K562 (cell line): ENCODE data around the gene MYBPH. TPM values are rescaled to one million over a fixed set of nuclear protein-coding genes. Genes with fewer than 3 reads are reported as not detected.

Source experiments
- ATAC-seq: fragments of 200-7000 bp; cut with Tn5 transposase; 3 replicates; pipeline ENCODE4 v1.9.1; 2020; ENCODE audit warnings: moderate library complexity
- BruUV-seq: library from RNA; stranded (reverse); fragments of 400-500 nt; replicated peaks from 2 replicates; lab custom pipeline; 2021; lab: Mats Ljungman, UMichigan
- CTCF ChIA-PET: fragments of 300-600 bp; formaldehyde crosslinking; extraction: SDS; loops from one replicate; lab custom pipeline; 2021; ENCODE audit warnings: low intra/inter-chr PET ratio; lab: Yijun Ruan, JAX
- POLR2A ChIA-PET: fragments of 300-600, 350-650 bp; sonication (Branson Sonifier 250); formaldehyde crosslinking; extraction: SDS; loops from one replicate; lab custom pipeline; 2021; ENCODE audit warnings: antibody characterized with exemption, inconsistent platforms; lab: Yijun Ruan, JAX
- DNase-seq, 4 experiments: peaks; one replicate each; pipeline versions ENCODE4 v3.0.0 to v3.0.0-alpha.2; 2011 to 2018; ENCODE audit warnings: low spot score in 3 of 4, mixed read lengths in 3 of 4; ENCODE audit errors: extremely low read depth in 1 of 4
- FAIRE-seq: peaks from 2 replicates; lab custom pipeline; 2011; peaks lifted over from hg19 to GRCh38; lab: Jason Lieb, UNC
- H2AFZ ChIP-seq: 2 replicates; pipeline ENCODE4 v1.6.0; 2011; ENCODE audit warnings: low read depth, low read length, control low read depth, inconsistent platforms
- H3K27ac ChIP-seq: fragments of 200-600 bp; 3 replicates; pipeline ENCODE4 v1.8.0; 2011; ENCODE audit warnings: low read depth, mild to moderate bottlenecking, control low read depth, inconsistent platforms, low read length, moderate library complexity, mixed read lengths; ENCODE audit errors: extremely low read depth
- H3K27me3 ChIP-seq, 2 experiments: fragments of 300-600 bp in 1 of 2; 2 replicates in 1 of 2; 3 replicates in 1 of 2; pipeline versions ENCODE4 v1.6.0 to v1.8.0; 2011; ENCODE audit warnings: inconsistent platforms in 2 of 2, low read length in 2 of 2, mild to moderate bottlenecking in 1 of 2, mixed read lengths in 1 of 2, moderate library complexity in 1 of 2; ENCODE audit not compliant: control insufficient read depth in 2 of 2, insufficient read depth in 2 of 2
- H3K36me3 ChIP-seq: fragments of 300-600 bp; 3 replicates; pipeline ENCODE4 v1.8.0; 2011; ENCODE audit warnings: mild to moderate bottlenecking, low read length, inconsistent platforms; ENCODE audit not compliant: control insufficient read depth, insufficient read depth
- H3K4me1 ChIP-seq, 2 experiments: fragments of 200-600 bp in 1 of 2; replicated peaks in 1 of 2; 2 replicates in 1 of 2; 3 replicates in 1 of 2; pipeline versions ENCODE4 v1.5.1 to v1.8.0; 2011; ENCODE audit warnings: inconsistent platforms in 2 of 2, low read length in 2 of 2, mild to moderate bottlenecking in 1 of 2, mixed read lengths in 1 of 2, moderate library complexity in 1 of 2; ENCODE audit not compliant: control insufficient read depth in 2 of 2, insufficient read depth in 2 of 2
- H3K4me2 ChIP-seq: 2 replicates; pipeline ENCODE4 v1.6.1; 2011; ENCODE audit warnings: low read length, control low read depth, inconsistent platforms, mixed read lengths; ENCODE audit not compliant: insufficient read depth
- H3K4me3 ChIP-seq: fragments of 200-600 bp; sonication (generic), shearing (Covaris generic); 2 replicates; pipeline ENCODE4 v1.5.1; 2016; ENCODE audit warnings: control low read depth, inconsistent platforms
- H3K79me2 ChIP-seq: fragments of 200-600 bp; 3 replicates; pipeline ENCODE4 v1.8.0; 2011; ENCODE audit warnings: low read length, inconsistent platforms; ENCODE audit not compliant: control insufficient read depth, insufficient read depth
- H3K9ac ChIP-seq, 2 experiments: 2 replicates each; pipeline versions ENCODE4 v1.6.0 to v1.6.1; 2011; ENCODE audit warnings: low read depth in 2 of 2, low read length in 2 of 2, control low read depth in 1 of 2, inconsistent platforms in 1 of 2, mild to moderate bottlenecking in 1 of 2, mixed read lengths in 1 of 2; ENCODE audit not compliant: insufficient read depth in 1 of 2
- H3K9me1 ChIP-seq: one replicate; pipeline ENCODE4 v1.6.0; 2011; ENCODE audit warnings: inconsistent platforms, mild to moderate bottlenecking, low read length, moderate library complexity; ENCODE audit not compliant: control insufficient read depth, insufficient read depth
- H3K9me3 ChIP-seq: replicated peaks from 2 replicates; pipeline ENCODE4 v1.5.1; 2011; ENCODE audit warnings: low read depth, low read length, inconsistent platforms; ENCODE audit not compliant: control insufficient read depth, insufficient read depth
- H4K20me1 ChIP-seq: replicated peaks from 2 replicates; pipeline ENCODE4 v1.6.1; 2011; ENCODE audit warnings: low read length, inconsistent platforms, mixed read lengths; ENCODE audit not compliant: control insufficient read depth, insufficient read depth
- CHCHD3 ChIP-seq: fragments of 250-450 bp; sonication (Bioruptor Pico); IDR thresholded peaks from 2 replicates; pipeline ENCODE4 v2.1.2; 2022; ENCODE audit warnings: mild to moderate bottlenecking
- GABPB1 ChIP-seq: sonication (generic); formaldehyde crosslinking; IDR thresholded peaks from 2 replicates; pipeline ENCODE4 v1.8.0; 2022; ENCODE audit warnings: mild to moderate bottlenecking, missing genetic modification reagents
- HNRNPLL ChIP-seq: fragments of 200-400 bp; formaldehyde crosslinking; IDR thresholded peaks from 2 replicates; pipeline ENCODE4 v1.6.1; 2017; ENCODE audit warnings: low read length, low read depth, mild to moderate bottlenecking; ENCODE audit not compliant: poor library complexity, severe bottlenecking
- ILF3 ChIP-seq: fragments of 450-650 bp; IDR thresholded peaks from 2 replicates; pipeline ENCODE4 v1.6.1; 2018; ENCODE audit warnings: antibody characterized with exemption, mild to moderate bottlenecking, moderate library complexity, borderline replicate concordance
- MYBL2 ChIP-seq, 2 experiments: fragments of 450-650 bp in 1 of 2; sonication (generic) in 1 of 2; formaldehyde crosslinking in 1 of 2; IDR thresholded peaks; 2 replicates each; pipeline versions ENCODE4 v1.6.1 to v1.8.1; 2017 to 2022; ENCODE audit warnings: borderline replicate concordance in 1 of 2, inconsistent platforms in 1 of 2, low read depth in 1 of 2, mild to moderate bottlenecking in 1 of 2, missing genetic modification reagents in 1 of 2, moderate library complexity in 1 of 2
- NCOR1 ChIP-seq: fragments of 450-650 bp; IDR thresholded peaks from 2 replicates; pipeline ENCODE4 v1.6.1; 2016; ENCODE audit warnings: mild to moderate bottlenecking, moderate library complexity
- POLR2AphosphoS5 ChIP-seq: IDR thresholded peaks from 2 replicates; pipeline ENCODE4 v1.6.1; 2011; ENCODE audit warnings: mild to moderate bottlenecking, low read depth, low read length, moderate library complexity; ENCODE audit not compliant: control insufficient read depth, insufficient read depth
- SREBF1 ChIP-seq: fragments of 150-350 bp; IDR thresholded peaks from 2 replicates; pipeline ENCODE4 v1.6.1; 2014; ENCODE audit warnings: antibody characterized with exemption, low read depth, low read length, borderline replicate concordance
- TCF7 ChIP-seq: sonication (generic); IDR thresholded peaks from 2 replicates; pipeline ENCODE4 v1.6.1; 2016; ENCODE audit warnings: antibody characterized with exemption, borderline replicate concordance
- ZNF133 ChIP-seq: fragments of 250-450 bp; sonication (Bioruptor Pico); IDR thresholded peaks from 2 replicates; pipeline ENCODE4 v1.4.0; 2020; ENCODE audit warnings: mild to moderate bottlenecking
- ZNF253 ChIP-seq: fragments of 250-450 bp; sonication (Bioruptor Pico); conservative IDR thresholded peaks from 2 replicates; pipeline ENCODE4 v1.6.1; 2021; ENCODE audit warnings: mild to moderate bottlenecking
- ZNF561 ChIP-seq: fragments of 450-650 bp; formaldehyde crosslinking; conservative IDR thresholded peaks from 2 replicates; pipeline ENCODE4 v1.4.0; 2020; ENCODE audit warnings: mild to moderate bottlenecking, moderate library complexity
- WGBS: fragments of 100-300 bp; shearing (Covaris generic); methylation state at CpG from one replicate; pipeline ENCODE4 v1.1.6; 2016; ENCODE audit warnings: low coverage, mixed read lengths; ENCODE audit not compliant: insufficient coverage; ENCODE audit errors: missing lambda C conversion rate; 5-methylcytosine and 5-hydroxymethylcytosine counted together
- in situ Hi-C: fragments of 300-500 bp; cut with MboI; formaldehyde crosslinking; loops from 4 replicates; pipeline ENCODE4 v1.15.0; 2018; ENCODE audit warnings: inconsistent platforms, mixed read lengths
- intact Hi-C: fragments of 100-400 bp; cut with micrococcal nuclease; formaldehyde crosslinking; loops from 2 replicates; pipeline ENCODE4 v1.14.2; 2022
- polyA plus RNA-seq, 8 experiments: library from polyadenylated mRNA; depleted of rRNA in 4 of 8; stranded (reverse) in 5 of 8; unstranded in 3 of 8; fragments of >200 nt; fragmentation: Nextera tagmentation in 2 of 8; fragmentation: Illumina TruSeq in 1 of 8; extraction: Ambion mirVana in 2 of 8; extraction: Trizol in 1 of 8; gene quantifications; 2 replicates each; pipeline versions ENCODE4 v1.2.1 to v1.2.3, GENCODE V29; 2011 to 2014; ENCODE audit warnings: inconsistent platforms in 1 of 8, missing spikeins in 1 of 8
- total RNA-seq, 7 experiments: library from RNA; depleted of rRNA in 6 of 7; stranded (reverse); fragments of >200 nt in 6 of 7; fragmentation: Illumina TruSeq in 2 of 7; extraction: Trizol in 2 of 7; gene quantifications; 2 replicates each; pipeline versions ENCODE4 v1.2.1 to v1.2.3, GENCODE V29; 2011 to 2021; ENCODE audit warnings: low replicate concordance in 1 of 7
- TF ChIP-seq, protein P1 (sequence below): fragments of 250-450 bp; sonication (Bioruptor Pico); IDR thresholded peaks from 2 replicates; pipeline ENCODE4 v1.8.0; 2022; ENCODE audit warnings: inconsistent platforms, mild to moderate bottlenecking, moderate library complexity, borderline replicate concordance
- TF ChIP-seq, protein P2 (sequence below): sonication (generic); formaldehyde crosslinking; IDR thresholded peaks from 2 replicates; pipeline ENCODE4 v1.8.0; 2023; ENCODE audit warnings: missing genetic modification reagents, mild to moderate bottlenecking, borderline replicate concordance
- TF ChIP-seq, protein P3 (sequence below): sonication (generic); formaldehyde crosslinking; IDR thresholded peaks from 2 replicates; pipeline ENCODE4 v1.9.0; 2022; ENCODE audit warnings: mild to moderate bottlenecking, missing genetic modification reagents

Gene MYBPH
- total and polyA plus RNA-seq, 9 of the 15 experiments (the other 6 are each of a cell fraction or from before 2014, with no cell fraction given): 0.13 TPM; not detected in 8

DNA sequence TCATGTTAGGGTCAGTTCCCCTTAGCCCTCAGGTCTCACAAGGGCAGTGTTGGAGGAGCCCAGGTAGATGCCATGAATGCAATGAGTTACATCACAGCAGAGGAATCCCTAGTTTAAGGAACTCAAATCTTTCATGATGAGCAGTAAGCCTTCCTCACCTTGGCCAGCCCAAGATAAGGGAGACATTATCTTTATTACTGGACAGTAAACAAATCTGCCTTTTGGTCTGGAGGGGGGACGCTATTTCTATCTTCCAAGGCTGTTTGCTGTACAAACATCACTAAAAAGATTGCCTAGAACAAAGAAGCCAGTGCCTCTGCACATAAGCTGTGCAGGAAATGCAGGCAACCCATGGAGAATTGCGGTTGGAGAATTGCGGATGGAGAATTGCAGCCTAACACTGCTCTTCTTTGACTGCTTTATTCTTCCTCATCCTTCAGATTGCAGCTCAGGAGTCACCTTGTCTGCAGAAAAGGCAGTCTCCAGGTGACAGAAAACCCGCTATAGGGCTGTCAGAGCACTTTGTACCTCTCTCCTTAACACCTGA lies 13.1 kb upstream of the MYBPH start:
- in situ Hi-C loops (no loop called here), intact Hi-C loops (no loop called here)
- Histone ChIP-seq H3K9me3 (no peaks in the 10 kb centered on the region), H2AFZ (no peak overlapping the region), H3K9ac (no peak overlapping the region), H3K4me2 (no peak overlapping the region), H3K4me3 (no peak overlapping the region), H3K36me3 (no peaks in the 10 kb centered on the region), H3K9me1 (no peaks in the 10 kb centered on the region), H4K20me1 (no peaks in the 10 kb centered on the region), H3K27ac (no peak overlapping the region), H3K4me1 (no peaks in the 10 kb centered on the region), H3K27me3 (peaks cover 20 to 33% of the 10 kb centered on the region in 2 experiments), H3K79me2 (no peaks in the 10 kb centered on the region)
- 6% methylated on average over 4 of the region's 4 CpGs for WGBS
- DNase-seq (no peak), ATAC-seq (no peak), FAIRE-seq (no peak)
- ChIA-PET POLR2A (no interaction called here), CTCF (no interaction called here)
- BruUV-seq: no TSS peak
- TF ChIP-seq, protein P1, sequence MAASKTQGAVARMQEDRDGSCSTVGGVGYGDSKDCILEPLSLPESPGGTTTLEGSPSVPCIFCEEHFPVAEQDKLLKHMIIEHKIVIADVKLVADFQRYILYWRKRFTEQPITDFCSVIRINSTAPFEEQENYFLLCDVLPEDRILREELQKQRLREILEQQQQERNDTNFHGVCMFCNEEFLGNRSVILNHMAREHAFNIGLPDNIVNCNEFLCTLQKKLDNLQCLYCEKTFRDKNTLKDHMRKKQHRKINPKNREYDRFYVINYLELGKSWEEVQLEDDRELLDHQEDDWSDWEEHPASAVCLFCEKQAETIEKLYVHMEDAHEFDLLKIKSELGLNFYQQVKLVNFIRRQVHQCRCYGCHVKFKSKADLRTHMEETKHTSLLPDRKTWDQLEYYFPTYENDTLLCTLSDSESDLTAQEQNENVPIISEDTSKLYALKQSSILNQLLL: no peak
- TF ChIP-seq ILF3 (no peak), NCOR1 (no peak), MYBL2 (IDR thresholded peaks at IDR 0.05; ENCODE audit: low read depth) (no peak), MYBL2 (CRISPR knock-in tag; IDR thresholded peaks at IDR 0.05; ENCODE audit: borderline replicate concordance) (no peak), ZNF133 (no peak), HNRNPLL (no peak), ZNF253 (CRISPR knock-in tag) (no peak), CHCHD3 (no peak), TCF7 (no peak), ZNF561 (CRISPR knock-in tag) (no peak), GABPB1 (no peak), POLR2AphosphoS5 (no peak), SREBF1 (no peak)
- TF ChIP-seq, protein P2, sequence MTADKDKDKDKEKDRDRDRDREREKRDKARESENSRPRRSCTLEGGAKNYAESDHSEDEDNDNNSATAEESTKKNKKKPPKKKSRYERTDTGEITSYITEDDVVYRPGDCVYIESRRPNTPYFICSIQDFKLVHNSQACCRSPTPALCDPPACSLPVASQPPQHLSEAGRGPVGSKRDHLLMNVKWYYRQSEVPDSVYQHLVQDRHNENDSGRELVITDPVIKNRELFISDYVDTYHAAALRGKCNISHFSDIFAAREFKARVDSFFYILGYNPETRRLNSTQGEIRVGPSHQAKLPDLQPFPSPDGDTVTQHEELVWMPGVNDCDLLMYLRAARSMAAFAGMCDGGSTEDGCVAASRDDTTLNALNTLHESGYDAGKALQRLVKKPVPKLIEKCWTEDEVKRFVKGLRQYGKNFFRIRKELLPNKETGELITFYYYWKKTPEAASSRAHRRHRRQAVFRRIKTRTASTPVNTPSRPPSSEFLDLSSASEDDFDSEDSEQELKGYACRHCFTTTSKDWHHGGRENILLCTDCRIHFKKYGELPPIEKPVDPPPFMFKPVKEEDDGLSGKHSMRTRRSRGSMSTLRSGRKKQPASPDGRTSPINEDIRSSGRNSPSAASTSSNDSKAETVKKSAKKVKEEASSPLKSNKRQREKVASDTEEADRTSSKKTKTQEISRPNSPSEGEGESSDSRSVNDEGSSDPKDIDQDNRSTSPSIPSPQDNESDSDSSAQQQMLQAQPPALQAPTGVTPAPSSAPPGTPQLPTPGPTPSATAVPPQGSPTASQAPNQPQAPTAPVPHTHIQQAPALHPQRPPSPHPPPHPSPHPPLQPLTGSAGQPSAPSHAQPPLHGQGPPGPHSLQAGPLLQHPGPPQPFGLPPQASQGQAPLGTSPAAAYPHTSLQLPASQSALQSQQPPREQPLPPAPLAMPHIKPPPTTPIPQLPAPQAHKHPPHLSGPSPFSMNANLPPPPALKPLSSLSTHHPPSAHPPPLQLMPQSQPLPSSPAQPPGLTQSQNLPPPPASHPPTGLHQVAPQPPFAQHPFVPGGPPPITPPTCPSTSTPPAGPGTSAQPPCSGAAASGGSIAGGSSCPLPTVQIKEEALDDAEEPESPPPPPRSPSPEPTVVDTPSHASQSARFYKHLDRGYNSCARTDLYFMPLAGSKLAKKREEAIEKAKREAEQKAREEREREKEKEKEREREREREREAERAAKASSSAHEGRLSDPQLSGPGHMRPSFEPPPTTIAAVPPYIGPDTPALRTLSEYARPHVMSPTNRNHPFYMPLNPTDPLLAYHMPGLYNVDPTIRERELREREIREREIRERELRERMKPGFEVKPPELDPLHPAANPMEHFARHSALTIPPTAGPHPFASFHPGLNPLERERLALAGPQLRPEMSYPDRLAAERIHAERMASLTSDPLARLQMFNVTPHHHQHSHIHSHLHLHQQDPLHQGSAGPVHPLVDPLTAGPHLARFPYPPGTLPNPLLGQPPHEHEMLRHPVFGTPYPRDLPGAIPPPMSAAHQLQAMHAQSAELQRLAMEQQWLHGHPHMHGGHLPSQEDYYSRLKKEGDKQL (CRISPR knock-in tag): no peak
- TF ChIP-seq, protein P3, sequence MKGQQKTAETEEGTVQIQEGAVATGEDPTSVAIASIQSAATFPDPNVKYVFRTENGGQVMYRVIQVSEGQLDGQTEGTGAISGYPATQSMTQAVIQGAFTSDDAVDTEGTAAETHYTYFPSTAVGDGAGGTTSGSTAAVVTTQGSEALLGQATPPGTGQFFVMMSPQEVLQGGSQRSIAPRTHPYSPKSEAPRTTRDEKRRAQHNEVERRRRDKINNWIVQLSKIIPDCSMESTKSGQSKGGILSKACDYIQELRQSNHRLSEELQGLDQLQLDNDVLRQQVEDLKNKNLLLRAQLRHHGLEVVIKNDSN: no peak
